OCI-LY3 (cell line): ENCODE data around the gene PKN3.
A peak's percentile ranks its signal among the peaks of the same experiment; 100 is the strongest.

ENCODE experiments used
- H2AFZ ChIP-seq: fragments of 200-600, 300-600 bp; shearing (Covaris generic); 2 replicates; pipeline ENCODE4 v1.6.0; 2014; ENCODE audit warnings: antibody characterized with exemption, low read depth, low read length
- H3K27ac ChIP-seq: fragments of 200-600, 300-600 bp; sonication (generic); 2 replicates; pipeline ENCODE4 v1.5.1; 2014; ENCODE audit warnings: mild to moderate bottlenecking, low read length, moderate library complexity, mixed read lengths
- H3K27me3 ChIP-seq: fragments of 200-600, 300-600 bp; sonication (generic); 2 replicates; pipeline ENCODE4 v1.6.1; 2014; ENCODE audit warnings: low read depth, low read length, mixed read lengths
- H3K36me3 ChIP-seq: fragments of 200-600, 300-600 bp; sonication (generic); replicated peaks from 2 replicates; pipeline ENCODE3; 2014; ENCODE audit warnings: low read depth, low read length, mixed read lengths
- H3K4me1 ChIP-seq: fragments of 300-600, 200-600 bp; sonication (generic); 2 replicates; pipeline ENCODE4 v1.6.1; 2014; ENCODE audit warnings: low read length, mixed read lengths
- H3K4me2 ChIP-seq: fragments of 200-600, 300-600 bp; sonication (generic); 2 replicates; pipeline ENCODE4 v1.6.1; 2014; ENCODE audit warnings: low read length, mixed read lengths
- H3K4me3 ChIP-seq: fragments of 300-600, 200-600 bp; sonication (generic); 2 replicates; pipeline ENCODE4 v1.5.1; 2014; ENCODE audit warnings: antibody characterized with exemption, mild to moderate bottlenecking, low read length, moderate library complexity
- H3K79me2 ChIP-seq: fragments of 300-600, 200-600 bp; shearing (Covaris generic); 2 replicates; pipeline ENCODE4 v1.6.1; 2014; ENCODE audit warnings: mild to moderate bottlenecking, low read length, mixed read lengths
- H3K9ac ChIP-seq: fragments of 300-600, 200-600 bp; shearing (Covaris generic); 2 replicates; pipeline ENCODE4 v1.6.0; 2014; ENCODE audit warnings: mild to moderate bottlenecking, low read length, moderate library complexity
- H3K9me3 ChIP-seq: fragments of 200-600, 300-600 bp; shearing (Covaris generic); 2 replicates; pipeline ENCODE4 v1.6.1; 2014; ENCODE audit warnings: low read length, mixed read lengths; ENCODE audit not compliant: insufficient read depth
- H4K20me1 ChIP-seq: fragments of 200-600, 300-600 bp; sonication (generic); 2 replicates; pipeline ENCODE4 v1.6.1; 2016; ENCODE audit warnings: low read length, mixed read lengths; ENCODE audit not compliant: insufficient read depth
- CTCF ChIP-seq: fragments of 200-600, 300-600 bp; sonication (generic); IDR thresholded peaks from 2 replicates; pipeline ENCODE4 v1.5.1; 2014; ENCODE audit warnings: antibody characterized with exemption, low read length, low read depth
- EZH2phosphoT487 ChIP-seq: fragments of 200-600 bp; shearing (Covaris generic); IDR thresholded peaks from 2 replicates; pipeline ENCODE4 v1.6.1; 2018; ENCODE audit warnings: antibody characterized with exemption, mixed run types, low read depth

PKN3 gene

GRCh38 chr9:128721487-128722010, 19.2 kb downstream of the PKN3 start:
- H4K20me1 ChIP-seq, result no peaks in the 10 kb centered on the region
- no peak overlapping the region for H2AFZ ChIP-seq
- peaks cover 3% of the 10 kb centered on the region for H3K36me3 ChIP-seq
- H3K4me2 ChIP-seq, result no peak overlapping the region
- H3K9ac ChIP-seq, result no peak overlapping the region
- peaks cover 14% of the 10 kb centered on the region for H3K4me1 ChIP-seq
- no peak overlapping the region for H3K4me3 ChIP-seq
- H3K27ac ChIP-seq, result no peak overlapping the region
- TF ChIP-seq EZH2phosphoT487 (no peak), CTCF (no peak)
- no peaks in the 10 kb centered on the region for H3K9me3 ChIP-seq
- peaks cover 11% of the 10 kb centered on the region for H3K79me2 ChIP-seq
- no peaks in the 10 kb centered on the region for H3K27me3 ChIP-seq

GRCh38 chr9:128722380-128723351, 20.4 kb downstream of the PKN3 start:
- H3K9ac ChIP-seq, result peak overlapping the region; percentile 92; the same call in 1 of the 2 replicates
- peak overlapping the region; percentile 93 for H3K4me3 ChIP-seq
- no peaks in the 10 kb centered on the region for H4K20me1 ChIP-seq
- H2AFZ ChIP-seq, result no peak overlapping the region
- no peak overlapping the region for H3K27ac ChIP-seq
- TF ChIP-seq CTCF, result no peak
- no peak for TF ChIP-seq EZH2phosphoT487
- H3K27me3 ChIP-seq, result no peaks in the 10 kb centered on the region
- peaks cover 11% of the 10 kb centered on the region for H3K79me2 ChIP-seq
- H3K36me3 ChIP-seq, result peaks cover 3% of the 10 kb centered on the region
- peak overlapping the region; percentile 82 for H3K4me2 ChIP-seq
- no peaks in the 10 kb centered on the region for H3K9me3 ChIP-seq
- peaks cover 14% of the 10 kb centered on the region for H3K4me1 ChIP-seq

GRCh38 chr9:128723352-128723865, 21.1 kb downstream of the PKN3 start:
- Histone ChIP-seq H3K9ac (peak overlapping the region; percentile 92), H3K4me2 (peak overlapping the region; percentile 82), H3K79me2 (peaks cover 11% of the 10 kb centered on the region), H4K20me1 (no peaks in the 10 kb centered on the region), H3K27ac (peak overlapping the region; percentile 14; the same call in 1 of the 2 replicates), H3K9me3 (no peaks in the 10 kb centered on the region), H2AFZ (0 out of 2 replicates have a peak overlapping the region, but pooled peaks have one; percentile 62), H3K4me3 (peak overlapping the region; percentile 93), H3K27me3 (no peaks in the 10 kb centered on the region), H3K36me3 (peaks cover 3% of the 10 kb centered on the region), H3K4me1 (peaks cover 14% of the 10 kb centered on the region)
- TF ChIP-seq CTCF (no peak), EZH2phosphoT487 (no peak)
